T-cell (primary cell): ENCODE data around the gene DZIP3. TPM values are rescaled to one million over a fixed set of nuclear protein-coding genes. Genes with fewer than 3 reads are reported as not detected.

Source experiments
- ATAC-seq, 4 experiments: fragments of 200-7000 bp in 3 of 4; fragments of 150-1000 bp in 1 of 4; cut with Tn5 transposase; replicated peaks in 1 of 4; 1 replicate in 3 of 4; 2 replicates in 1 of 4; pipeline ENCODE4 v1.10.0; 2021; ENCODE audit warnings: moderate library complexity in 3 of 4, mild to moderate bottlenecking in 2 of 4, moderate number of reproducible peaks in 1 of 4
- CTCF ChIA-PET, 2 donors: fragments of 300-600 bp; sonication (Branson Sonifier 250); formaldehyde crosslinking; loops; one replicate each; lab custom pipeline; 2022; ENCODE audit warnings: antibody characterized with exemption in 2 of 2; lab: Charles Lee
- POLR2A ChIA-PET, 2 donors: fragments of 300-600 bp; sonication (Branson Sonifier 250); formaldehyde crosslinking; loops; one replicate each; lab custom pipeline; 2022; ENCODE audit warnings: antibody characterized with exemption in 2 of 2; lab: Charles Lee
- DNase-seq, 35 experiments: peaks; one replicate each; pipeline versions ENCODE4 v3.0.0 to v3.0.0-alpha.2; 2013 to 2023
- H3K27ac ChIP-seq: one replicate; pipeline ENCODE4 v1.5.1; 2013; ENCODE audit warnings: low read length
- H3K27me3 ChIP-seq, 2 experiments: replicated peaks in 1 of 2; 1 replicate in 1 of 2; 2 replicates in 1 of 2; pipeline versions ENCODE4 v1.6.1 to v1.7.0; 2013; ENCODE audit warnings: low read length in 1 of 2, mixed read lengths in 1 of 2; ENCODE audit not compliant: control insufficient read depth in 2 of 2, insufficient read depth in 2 of 2; ENCODE audit errors: extremely low read depth in 1 of 2
- H3K36me3 ChIP-seq, 2 donors: 1 replicate in 1 of 2; 2 replicates in 1 of 2; pipeline versions ENCODE4 v1.6.1 to v1.7.0; 2013; ENCODE audit warnings: low read length in 1 of 2; ENCODE audit not compliant: control insufficient read depth in 2 of 2, insufficient read depth in 1 of 2; ENCODE audit errors: extremely low read depth in 1 of 2
- H3K4me1 ChIP-seq, 2 experiments: 1 replicate in 1 of 2; 2 replicates in 1 of 2; pipeline versions ENCODE4 v1.6.1 to v1.7.0; 2013; ENCODE audit warnings: low read length in 2 of 2, mixed read lengths in 1 of 2; ENCODE audit not compliant: insufficient read depth in 2 of 2, control insufficient read depth in 1 of 2; ENCODE audit errors: extremely low read depth in 1 of 2
- H3K4me3 ChIP-seq, 2 donors: 1 replicate in 1 of 2; 2 replicates in 1 of 2; pipeline versions ENCODE4 v1.5.1 to v1.7.0; 2013; ENCODE audit warnings: mild to moderate bottlenecking in 2 of 2, low read length in 1 of 2, moderate library complexity in 1 of 2; ENCODE audit not compliant: control insufficient read depth in 1 of 2; ENCODE audit errors: extremely low read depth in 1 of 2
- H3K9me3 ChIP-seq: 2 replicates; pipeline ENCODE4 v1.7.0; 2013
- H3K27ac Mint-ChIP-seq, 2 donors: one replicate each; pipeline ENCODE4 v1.8.0; 2020 to 2021; ENCODE audit warnings: mild to moderate bottlenecking in 2 of 2, mixed read lengths in 2 of 2
- H3K27me3 Mint-ChIP-seq, 2 donors: one replicate each; pipeline ENCODE4 v1.8.0; 2021 to 2022; ENCODE audit warnings: mixed read lengths in 2 of 2
- H3K36me3 Mint-ChIP-seq: one replicate; pipeline ENCODE4 v1.8.0; 2021; ENCODE audit warnings: mixed read lengths
- H3K4me1 Mint-ChIP-seq, 3 donors: one replicate each; pipeline ENCODE4 v1.8.0; 2020 to 2022; ENCODE audit warnings: mixed read lengths in 3 of 3, mild to moderate bottlenecking in 1 of 3
- H3K4me3 Mint-ChIP-seq, 3 donors: one replicate each; pipeline ENCODE4 v1.8.0; 2020 to 2022; ENCODE audit warnings: mild to moderate bottlenecking in 3 of 3, mixed read lengths in 3 of 3, moderate library complexity in 3 of 3
- H3K9me3 Mint-ChIP-seq, 3 donors: one replicate each; pipeline ENCODE4 v1.8.0; 2020 to 2022; ENCODE audit warnings: mixed read lengths in 3 of 3
- WGBS: methylation state at CpG from one replicate; pipeline ENCODE4 v1.1.5; 2013; ENCODE audit warnings: missing lambda C conversion rate; ENCODE audit not compliant: insufficient coverage; 5-methylcytosine and 5-hydroxymethylcytosine counted together
- total RNA-seq, 35 experiments: library from RNA in 6 of 35; stranded (reverse) in 6 of 35; fragments of 120-200 nt in 1 of 35; gene quantifications; one replicate each; pipeline versions ENCODE4 v1.2.1 to v1.2.4 and lab custom pipeline; 2013 to 2026

The DZIP3 gene
- total RNA-seq, 5 donors from 2014 or later (not counting 1 experiment from before 2014, with no cell fraction given), result 9.3 to 19.9 (median 10.9) TPM

- no peaks in the 10 kb centered on the region for H3K9me3 ChIP-seq
- DNase-seq (peak in 7 of 35 experiments; percentile 10 to 51 (median 19)), ATAC-seq (peak in 2 of 4 experiments; percentile 13 to 37)
- H3K27me3 Mint-ChIP-seq, result no peaks in the 10 kb centered on the region
- H3K36me3 Mint-ChIP-seq, result no peaks in the 10 kb centered on the region
- H3K27me3 ChIP-seq, result no peaks in the 10 kb centered on the region
- H3K27ac Mint-ChIP-seq, result peak overlapping the region; percentile 98
- peaks cover 3 to 15% of the 10 kb centered on the region in 2 experiments for H3K4me1 ChIP-seq
- POLR2A ChIA-PET, result interaction anchor here (0.5 to 2.9 kb wide), 6 partner anchors 9 to 358 kb away, joined by 4 to 53 read pairs (median 6); no protein-coding TSS in a partner anchor
- H3K27ac ChIP-seq, result peak overlapping the region; percentile 96
- H3K9me3 Mint-ChIP-seq, result no peaks in the 10 kb centered on the region
- H3K4me3 ChIP-seq, result peak overlapping the region; percentile 69 to 84
- H3K4me1 Mint-ChIP-seq, result peaks cover 31 to 40% (median 35%) of the 10 kb centered on the region in 3 donors
- CTCF ChIA-PET, result interaction anchor here (0.9 to 3.2 kb wide), 10 partner anchors 11 to 663 kb away, joined by 3 to 39 read pairs (median 3); no protein-coding TSS in a partner anchor
- 11% methylated on average over 1 of the region's 4 CpGs for WGBS
- H3K4me3 Mint-ChIP-seq, result peak overlapping the region; percentile 94 to 99 (median 95)
- no peaks in the 10 kb centered on the region for H3K36me3 ChIP-seq
Measured at GRCh38 chr3:108590460-108590859, 938 bp downstream of the DZIP3 start.

- ATAC-seq (no peak), DNase-seq (no peak)
- Mint-ChIP-seq H3K27me3 (no peaks in the 10 kb centered on the region), H3K27ac (no peak overlapping the region), H3K36me3 (no peaks in the 10 kb centered on the region), H3K4me1 (peaks cover 21 to 40% (median 30%) of the 10 kb centered on the region in 3 donors), H3K9me3 (no peaks in the 10 kb centered on the region), H3K4me3 (no peak overlapping the region)
- no peaks in the 10 kb centered on the region for H3K36me3 ChIP-seq
- H3K4me3 ChIP-seq, result no peak overlapping the region
- WGBS, result no CpG with 5 or more reads among the region's 2 CpGs
- no peak overlapping the region for H3K27ac ChIP-seq
- no peaks in the 10 kb centered on the region for H3K9me3 ChIP-seq
- ChIA-PET POLR2A (interaction anchor here in 1 of 2 donors (1.2 kb wide), 1 partner anchor 221 kb away, joined by 3 read pairs; no protein-coding TSS in a partner anchor), CTCF (interaction anchor here in 1 of 2 donors (1.1 kb wide), 1 partner anchor 11 kb away, joined by 3 read pairs; no protein-coding TSS in a partner anchor)
- peaks cover 0 to 9% of the 10 kb centered on the region in 2 experiments for H3K4me1 ChIP-seq
- no peaks in the 10 kb centered on the region for H3K27me3 ChIP-seq
Measured at GRCh38 chr3:108595321-108595720, 5.8 kb downstream of the DZIP3 start.

GRCh38 chr3:108598375-108598774 is 8.9 kb downstream of the DZIP3 start:
- no peak overlapping the region for H3K4me3 Mint-ChIP-seq
- Histone ChIP-seq H3K36me3 (no peaks in the 10 kb centered on the region), H3K4me1 (peaks cover 4 to 9% of the 10 kb centered on the region in 2 experiments), H3K9me3 (no peaks in the 10 kb centered on the region), H3K27me3 (no peaks in the 10 kb centered on the region), H3K27ac (no peak overlapping the region), H3K4me3 (no peak overlapping the region)
- no peaks in the 10 kb centered on the region for H3K9me3 Mint-ChIP-seq
- no CpG with 5 or more reads among the region's 5 CpGs for WGBS
- ATAC-seq (no peak), DNase-seq (no peak)
- H3K27me3 Mint-ChIP-seq, result no peaks in the 10 kb centered on the region
- POLR2A ChIA-PET, result interaction anchor here (1.0 to 1.4 kb wide), 3 partner anchors 9 to 24 kb away, joined by 3 to 5 read pairs (median 3); partner anchors contain the start of genes CIP2A (in 2 of the 2) and DZIP3 (in 2 of the 2)
- peaks cover 20 to 47% (median 36%) of the 10 kb centered on the region in 3 donors for H3K4me1 Mint-ChIP-seq
- CTCF ChIA-PET, result interaction anchor here in 1 of 2 donors (0.6 kb wide), 1 partner anchor 318 kb away, joined by 3 read pairs; no protein-coding TSS in a partner anchor
- H3K36me3 Mint-ChIP-seq, result no peaks in the 10 kb centered on the region
- H3K27ac Mint-ChIP-seq, result no peak overlapping the region

GRCh38 chr3:108599677-108600409 is 10.3 kb downstream of the DZIP3 start:
- no peaks in the 10 kb centered on the region for H3K9me3 Mint-ChIP-seq
- no peaks in the 10 kb centered on the region for H3K36me3 Mint-ChIP-seq
- H3K36me3 ChIP-seq, result no peaks in the 10 kb centered on the region
- no peaks in the 10 kb centered on the region for H3K9me3 ChIP-seq
- DNase-seq (no peak), ATAC-seq (no peak)
- no peak overlapping the region for H3K27ac ChIP-seq
- H3K4me1 ChIP-seq, result peaks cover 9 to 21% of the 10 kb centered on the region in 2 experiments
- CTCF ChIA-PET, result interaction anchor here (0.6 to 1.5 kb wide), 4 partner anchors 111 to 333 kb away, joined by 3 read pairs; no protein-coding TSS in a partner anchor
- POLR2A ChIA-PET, result interaction anchor here in 1 of 2 donors (0.7 to 0.9 kb wide), 2 partner anchors 10 kb away, joined by 3 to 5 read pairs; partner anchors contain the start of genes CIP2A and DZIP3
- H3K27me3 Mint-ChIP-seq, result no peaks in the 10 kb centered on the region
- no peak overlapping the region for H3K4me3 Mint-ChIP-seq
- peaks cover 35 to 62% (median 51%) of the 10 kb centered on the region in 3 donors for H3K4me1 Mint-ChIP-seq
- peak overlapping the region; percentile 2 to 22 for H3K27ac Mint-ChIP-seq
- H3K4me3 ChIP-seq, result no peak overlapping the region
- H3K27me3 ChIP-seq, result no peaks in the 10 kb centered on the region
- WGBS, result no CpG with 5 or more reads among the region's 1 CpG

- DNase-seq (peak in 31 of 35 experiments; percentile 22 to 71 (median 34)), ATAC-seq (peak; percentile 76 to 94 (median 84))
- CTCF ChIA-PET, result interaction anchor here (0.6 to 2.7 kb wide), 16 partner anchors 8 to 691 kb away, joined by 3 to 39 read pairs (median 4); partner anchors contain the start of genes CIP2A (in 1 of the 2) and DZIP3 (in 1 of the 2)
- Histone ChIP-seq H3K27me3 (no peaks in the 10 kb centered on the region), H3K9me3 (no peaks in the 10 kb centered on the region), H3K4me1 (peaks cover 17 to 39% of the 10 kb centered on the region in 2 experiments), H3K4me3 (peak overlapping the region; percentile 20 to 35), H3K27ac (peak overlapping the region; percentile 79), H3K36me3 (no peaks in the 10 kb centered on the region)
- POLR2A ChIA-PET, result interaction anchor here (0.5 to 4.8 kb wide), 7 partner anchors 13 to 1194 kb away, joined by 3 to 53 read pairs (median 7); partner anchors contain the start of genes CIP2A (in 2 of the 2) and DZIP3 (in 2 of the 2)
- Mint-ChIP-seq H3K27me3 (no peaks in the 10 kb centered on the region), H3K9me3 (no peaks in the 10 kb centered on the region), H3K27ac (peak overlapping the region; percentile 89 to 98), H3K4me3 (peak overlapping the region; percentile 65 to 77 (median 73)), H3K36me3 (peaks cover 8% of the 10 kb centered on the region), H3K4me1 (peaks cover 54 to 64% (median 61%) of the 10 kb centered on the region in 3 donors)
- no CpG with 5 or more reads among the region's 5 CpGs for WGBS
Measured at GRCh38 chr3:108602249-108602934, 12.9 kb downstream of the DZIP3 start.
